Measurements from ENCODE around the gene CHKB. TPM values are rescaled to one million over a fixed set of nuclear protein-coding genes. Genes with fewer than 3 reads are reported as not detected.
"Not testable (repeated sequence)": the region's sequence is repeated elsewhere in the genome, so short reads cannot be mapped to it uniquely, and the experiment has no call there.

The CHKB gene
- total RNA-seq, 1 donor from 2014 or later, result 14.2 TPM

GRCh38 chr22:50612168-50612527, 29.5 kb upstream of the CHKB start:
- no peak for DNase-seq (ENCODE audit: low spot score)

GRCh38 chr22:50611341-50612060, 28.9 kb upstream of the CHKB start:
- DNase-seq (ENCODE audit: low spot score), result no peak

- no peak for DNase-seq (ENCODE audit: low spot score)
These were observed 27.9 kb upstream of the CHKB start for GRCh38 chr22:50610581-50610980.

GRCh38 chr22:50610041-50610451, 27.4 kb upstream of the CHKB start:
- no peak for DNase-seq (ENCODE audit: low spot score)

- no peak for DNase-seq (ENCODE audit: low spot score)
These were observed 26.9 kb upstream of the CHKB start for GRCh38 chr22:50609599-50609998.

- no peak for DNase-seq (ENCODE audit: low spot score)
These were observed 26.3 kb upstream of the CHKB start for GRCh38 chr22:50608996-50609395.

GRCh38 chr22:50608058-50608840, 25.6 kb upstream of the CHKB start:
- DNase-seq (ENCODE audit: low spot score), result not testable (repeated sequence)

GRCh38 chr22:50607659-50608020, 25.0 kb upstream of the CHKB start:
- no peak for DNase-seq (ENCODE audit: low spot score)

- no peak for DNase-seq (ENCODE audit: low spot score)
These were observed 24.5 kb upstream of the CHKB start for GRCh38 chr22:50606946-50607658.

GRCh38 chr22:50606165-50606945, 23.7 kb upstream of the CHKB start:
- DNase-seq (ENCODE audit: low spot score), result no peak

- DNase-seq (ENCODE audit: low spot score), result no peak
These were observed 23.0 kb upstream of the CHKB start for GRCh38 chr22:50605613-50606074.

GRCh38 chr22:50605002-50605612, 22.5 kb upstream of the CHKB start:
- DNase-seq (ENCODE audit: low spot score), result no peak

GRCh38 chr22:50604256-50605001, 21.8 kb upstream of the CHKB start:
- DNase-seq (ENCODE audit: low spot score), result no peak

GRCh38 chr22:50603511-50604255, 21.0 kb upstream of the CHKB start:
- DNase-seq (ENCODE audit: low spot score), result no peak

GRCh38 chr22:50602338-50602700, 19.7 kb upstream of the CHKB start:
- no peak for DNase-seq (ENCODE audit: low spot score)

GRCh38 chr22:50601669-50602337, 19.2 kb upstream of the CHKB start:
- no peak for DNase-seq (ENCODE audit: low spot score)

GRCh38 chr22:50600967-50601668, 18.5 kb upstream of the CHKB start:
- no peak for DNase-seq (ENCODE audit: low spot score)

GRCh38 chr22:50600538-50600937, 17.9 kb upstream of the CHKB start, which contains the start of gene MAPK8IP2:
Gene MAPK8IP2, plus strand, starts transcription at chr22:50600793. Its CDS starts 26 bp downstream, at chr22:50600819.
- no peak for DNase-seq (ENCODE audit: low spot score)

All from umbilical cord (tissue), 2 donors.